ENCODE results near the gene PHTF2. TPM values are rescaled to one million over a fixed set of nuclear protein-coding genes. Genes with fewer than 3 reads are reported as not detected.

Gene PHTF2
- total and polyA plus RNA-seq, 2 donors (not counting 3 experiments of a cell fraction or from before 2014, with no cell fraction given) = 13.3 to 21.4 TPM

- Histone ChIP-seq H3K9me3 (replicated peaks; ENCODE audit: control insufficient read depth, insufficient read depth, low read length) (no peaks in the 10 kb centered on the region), H3K9ac (replicated peaks; ENCODE audit: extremely low read depth, insufficient read depth, low read length) (no peak overlapping the region), H3K4me1 (ENCODE audit: control insufficient read depth, extremely low read depth, insufficient read depth, low read length) (no peaks in the 10 kb centered on the region), H4K20me1 (replicated peaks; ENCODE audit: control insufficient read depth, extremely low read depth, insufficient read depth, low read length) (no peaks in the 10 kb centered on the region), H3K4me2 (ENCODE audit: insufficient read depth, low read length) (no peak overlapping the region), H3K79me2 (ENCODE audit: control insufficient read depth, insufficient read depth, low read length) (no peaks in the 10 kb centered on the region), H3K4me3 (replicated peaks in 1 of 3; ENCODE audit: insufficient read depth in 1 of 3, low read depth in 1 of 3, low read length in 3 of 3) (no peak overlapping the region), H3K27ac (ENCODE audit: insufficient read depth, low read depth, low read length) (no peak overlapping the region), H3K9me1 (replicated peaks; ENCODE audit: control insufficient read depth, extremely low read depth, insufficient read depth, low read length) (no peaks in the 10 kb centered on the region), H3K36me3 (ENCODE audit: control insufficient read depth in 2 of 2, extremely low read depth in 1 of 2, insufficient read depth in 2 of 2, low read length in 2 of 2) (no peaks in the 10 kb centered on the region), H3K27me3 (ENCODE audit: control insufficient read depth in 2 of 2, insufficient read depth in 2 of 2, low read length in 2 of 2) (no peaks in the 10 kb centered on the region), H2AFZ (ENCODE audit: low read depth, low read length) (no peak overlapping the region)
- intact Hi-C loops (cut with micrococcal nuclease) = no loop called here
- dilution Hi-C loops (cut with MboI; ENCODE audit: extremely low pct_ligation_motif_present, low sequenced_read_pairs) = no loop called here
- POLR2A ChIA-PET = no interaction called here
- FAIRE-seq = no peak
- no TSS peak for BruUV-seq (replicated peaks)
- TF ChIP-seq, protein P1, sequence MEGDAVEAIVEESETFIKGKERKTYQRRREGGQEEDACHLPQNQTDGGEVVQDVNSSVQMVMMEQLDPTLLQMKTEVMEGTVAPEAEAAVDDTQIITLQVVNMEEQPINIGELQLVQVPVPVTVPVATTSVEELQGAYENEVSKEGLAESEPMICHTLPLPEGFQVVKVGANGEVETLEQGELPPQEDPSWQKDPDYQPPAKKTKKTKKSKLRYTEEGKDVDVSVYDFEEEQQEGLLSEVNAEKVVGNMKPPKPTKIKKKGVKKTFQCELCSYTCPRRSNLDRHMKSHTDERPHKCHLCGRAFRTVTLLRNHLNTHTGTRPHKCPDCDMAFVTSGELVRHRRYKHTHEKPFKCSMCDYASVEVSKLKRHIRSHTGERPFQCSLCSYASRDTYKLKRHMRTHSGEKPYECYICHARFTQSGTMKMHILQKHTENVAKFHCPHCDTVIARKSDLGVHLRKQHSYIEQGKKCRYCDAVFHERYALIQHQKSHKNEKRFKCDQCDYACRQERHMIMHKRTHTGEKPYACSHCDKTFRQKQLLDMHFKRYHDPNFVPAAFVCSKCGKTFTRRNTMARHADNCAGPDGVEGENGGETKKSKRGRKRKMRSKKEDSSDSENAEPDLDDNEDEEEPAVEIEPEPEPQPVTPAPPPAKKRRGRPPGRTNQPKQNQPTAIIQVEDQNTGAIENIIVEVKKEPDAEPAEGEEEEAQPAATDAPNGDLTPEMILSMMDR (IDR thresholded peaks at IDR 0.05; ENCODE audit: extremely low read depth in 1 of 2, insufficient read depth in 1 of 2, low read depth in 1 of 2, low read length in 2 of 2) = no peak
- TF ChIP-seq JUN (IDR thresholded peaks at IDR 0.05; ENCODE audit: borderline replicate concordance, insufficient read depth, insufficient read length, low read depth) = no peak
- TF ChIP-seq POLR2A (IDR thresholded peaks at IDR 0.05; ENCODE audit: low read depth, low read length) = no peak
- TF ChIP-seq GATA2 (IDR thresholded peaks at IDR 0.05; ENCODE audit: insufficient read depth, insufficient read length, low read depth, low read length) = no peak
- no peak for TF ChIP-seq EZH2 (IDR thresholded peaks at IDR 0.05; ENCODE audit: borderline replicate concordance, low read depth, low read length, severe bottlenecking)
- TF ChIP-seq POLR2AphosphoS5 (IDR thresholded peaks at IDR 0.05; ENCODE audit: insufficient read depth, low read depth, low read length) = no peak
- no peak for TF ChIP-seq MYC (IDR thresholded peaks at IDR 0.05; ENCODE audit: low read depth, low read length)
- TF ChIP-seq, protein P2, sequence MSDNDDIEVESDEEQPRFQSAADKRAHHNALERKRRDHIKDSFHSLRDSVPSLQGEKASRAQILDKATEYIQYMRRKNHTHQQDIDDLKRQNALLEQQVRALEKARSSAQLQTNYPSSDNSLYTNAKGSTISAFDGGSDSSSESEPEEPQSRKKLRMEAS (IDR thresholded peaks at IDR 0.05; ENCODE audit: insufficient read depth, insufficient read length) = no peak
- TF ChIP-seq FOS (IDR thresholded peaks at IDR 0.05; ENCODE audit: borderline replicate concordance, insufficient read depth, low read length) = no peak
- CTCF ChIA-PET = interaction anchor here (0.8 to 1.3 kb wide), 2 partner anchors 8 to 261 kb away, joined by 3 read pairs; no protein-coding TSS in a partner anchor
- DNase-seq (ENCODE audit: low read depth, low spot score) = no peak
These were observed 113.7 kb downstream of the PHTF2 start for GRCh38 chr7:77912293-77912692.
